Suprapubic skin (tissue), 4 donors: ENCODE results near the gene TEDDM1. TPM values are rescaled to one million over a fixed set of nuclear protein-coding genes. Genes with fewer than 3 reads are reported as not detected.
"Not testable (repeated sequence)": the region's sequence is repeated elsewhere in the genome, so short reads cannot be mapped to it uniquely, and the experiment has no call there.

ENCODE experiments used
- DNase-seq, 2 donors: peaks; one replicate each; pipeline ENCODE4 v3.0.0-alpha.2; 2019; ENCODE audit warnings: low spot score in 2 of 2
- H3K27ac ChIP-seq: fragments of 200-600 bp; sonication (generic); one replicate; pipeline ENCODE4 v1.5.1; 2019
- H3K27me3 ChIP-seq: fragments of 200-600 bp; sonication (generic); one replicate; pipeline ENCODE4 v1.5.1; 2019
- H3K36me3 ChIP-seq: fragments of 200-600 bp; sonication (generic); one replicate; pipeline ENCODE4 v1.5.1; 2019
- H3K4me1 ChIP-seq: fragments of 200-600 bp; sonication (generic); one replicate; pipeline ENCODE4 v1.5.1; 2019
- H3K4me3 ChIP-seq: fragments of 200-600 bp; sonication (generic); one replicate; pipeline ENCODE4 v1.5.1; 2019; ENCODE audit warnings: mild to moderate bottlenecking
- H3K9me3 ChIP-seq: fragments of 200-600 bp; sonication (generic); one replicate; pipeline ENCODE4 v1.5.1; 2019
- EP300 ChIP-seq: sonication (generic); formaldehyde crosslinking; IDR thresholded peaks from one replicate; pipeline ENCODE4 v1.6.1; 2017; ENCODE audit warnings: antibody characterized with exemption
- POLR2A ChIP-seq, 2 donors: fragments of 450-650 bp; IDR thresholded peaks; one replicate each; pipeline ENCODE4 v1.6.1; 2017; ENCODE audit warnings: antibody characterized with exemption in 2 of 2, mild to moderate bottlenecking in 2 of 2, moderate library complexity in 2 of 2
- POLR2AphosphoS5 ChIP-seq, 3 donors: sonication (generic); formaldehyde crosslinking; IDR thresholded peaks; one replicate each; pipeline ENCODE4 v1.6.1; 2017; ENCODE audit warnings: antibody characterized with exemption in 3 of 3
- WGBS: methylation state at CpG from one replicate; pipeline ENCODE4 v1.1.5; 2018; 5-methylcytosine and 5-hydroxymethylcytosine counted together
- total RNA-seq, 4 donors: library from RNA; depleted of rRNA; stranded (reverse); fragments of >200 nt; gene quantifications; one replicate each; pipeline ENCODE4 v1.1.0, GENCODE V29; 2016
- TF ChIP-seq, protein P1 (sequence below), 2 donors: fragments of 200-600 bp in 1 of 2; fragments of 450-650 bp in 1 of 2; sonication (generic) in 1 of 2; IDR thresholded peaks; one replicate each; pipeline ENCODE4 v1.5.1; 2016 to 2019; ENCODE audit warnings: antibody characterized with exemption in 2 of 2, mild to moderate bottlenecking in 1 of 2, moderate library complexity in 1 of 2

TEDDM1 gene
- total RNA-seq, 4 donors from 2014 or later: not detected

DNA sequence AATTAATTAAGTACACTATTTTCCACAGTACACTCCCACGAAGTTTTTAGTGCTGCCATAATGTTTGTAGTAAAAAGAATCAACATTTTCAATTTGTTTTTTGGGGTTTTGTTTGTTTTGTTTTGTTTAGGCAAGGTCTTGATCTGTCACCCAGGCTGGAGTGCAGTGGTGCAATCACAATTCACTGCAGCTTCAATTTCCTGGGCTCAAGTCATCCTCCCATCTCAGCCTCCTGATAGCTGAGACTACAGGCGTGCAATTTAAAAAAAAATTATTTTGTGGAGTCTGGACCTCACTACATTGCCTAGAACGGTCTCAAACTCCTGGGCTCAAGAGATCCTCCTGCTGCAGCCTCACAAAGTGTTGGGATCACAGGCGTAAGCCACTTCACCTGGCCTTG is 20.3 kb downstream of the TEDDM1 start:
- 79% methylated on average over 4 of the region's 4 CpGs for WGBS
- DNase-seq: no peak
- Histone ChIP-seq H3K4me3 (no peak overlapping the region), H3K36me3 (peaks cover 35% of the 10 kb centered on the region), H3K9me3 (no peaks in the 10 kb centered on the region), H3K4me1 (no peaks in the 10 kb centered on the region), H3K27ac (no peak overlapping the region), H3K27me3 (no peaks in the 10 kb centered on the region)
- TF ChIP-seq, protein P1, sequence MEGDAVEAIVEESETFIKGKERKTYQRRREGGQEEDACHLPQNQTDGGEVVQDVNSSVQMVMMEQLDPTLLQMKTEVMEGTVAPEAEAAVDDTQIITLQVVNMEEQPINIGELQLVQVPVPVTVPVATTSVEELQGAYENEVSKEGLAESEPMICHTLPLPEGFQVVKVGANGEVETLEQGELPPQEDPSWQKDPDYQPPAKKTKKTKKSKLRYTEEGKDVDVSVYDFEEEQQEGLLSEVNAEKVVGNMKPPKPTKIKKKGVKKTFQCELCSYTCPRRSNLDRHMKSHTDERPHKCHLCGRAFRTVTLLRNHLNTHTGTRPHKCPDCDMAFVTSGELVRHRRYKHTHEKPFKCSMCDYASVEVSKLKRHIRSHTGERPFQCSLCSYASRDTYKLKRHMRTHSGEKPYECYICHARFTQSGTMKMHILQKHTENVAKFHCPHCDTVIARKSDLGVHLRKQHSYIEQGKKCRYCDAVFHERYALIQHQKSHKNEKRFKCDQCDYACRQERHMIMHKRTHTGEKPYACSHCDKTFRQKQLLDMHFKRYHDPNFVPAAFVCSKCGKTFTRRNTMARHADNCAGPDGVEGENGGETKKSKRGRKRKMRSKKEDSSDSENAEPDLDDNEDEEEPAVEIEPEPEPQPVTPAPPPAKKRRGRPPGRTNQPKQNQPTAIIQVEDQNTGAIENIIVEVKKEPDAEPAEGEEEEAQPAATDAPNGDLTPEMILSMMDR (IDR thresholded peaks at IDR 0.05): no peak
- TF ChIP-seq POLR2AphosphoS5 (IDR thresholded peaks at IDR 0.05): no peak
- no peak for TF ChIP-seq POLR2A (IDR thresholded peaks at IDR 0.05)
- TF ChIP-seq EP300: no peak

DNA sequence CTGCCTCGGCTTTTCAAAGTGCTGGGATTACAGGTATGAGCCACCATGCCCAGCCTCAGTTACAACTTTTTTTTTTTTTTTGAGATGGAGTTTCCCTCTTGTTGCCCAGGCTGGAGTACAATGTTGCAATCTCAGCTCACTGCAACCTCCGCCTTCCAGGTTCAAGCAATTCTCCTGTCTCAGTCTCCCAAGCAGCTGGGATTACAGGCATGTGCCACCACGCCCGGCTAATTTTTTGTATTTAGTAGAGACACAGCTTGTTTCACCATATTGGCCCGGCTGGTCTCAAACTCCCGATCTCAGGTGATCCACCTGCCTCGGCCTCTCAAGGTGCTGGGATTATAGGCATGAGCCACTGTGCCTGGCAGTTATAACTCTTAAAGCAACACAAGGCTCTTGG is 20.7 kb downstream of the TEDDM1 start:
- WGBS: 48% methylated on average over 7 of the region's 7 CpGs
- DNase-seq, H3K9me3 ChIP-seq, H3K4me1 ChIP-seq, H3K4me3 ChIP-seq, H3K27ac ChIP-seq, H3K27me3 ChIP-seq: not testable (repeated sequence)
- H3K36me3 ChIP-seq: peaks cover 31% of the 10 kb centered on the region

DNA sequence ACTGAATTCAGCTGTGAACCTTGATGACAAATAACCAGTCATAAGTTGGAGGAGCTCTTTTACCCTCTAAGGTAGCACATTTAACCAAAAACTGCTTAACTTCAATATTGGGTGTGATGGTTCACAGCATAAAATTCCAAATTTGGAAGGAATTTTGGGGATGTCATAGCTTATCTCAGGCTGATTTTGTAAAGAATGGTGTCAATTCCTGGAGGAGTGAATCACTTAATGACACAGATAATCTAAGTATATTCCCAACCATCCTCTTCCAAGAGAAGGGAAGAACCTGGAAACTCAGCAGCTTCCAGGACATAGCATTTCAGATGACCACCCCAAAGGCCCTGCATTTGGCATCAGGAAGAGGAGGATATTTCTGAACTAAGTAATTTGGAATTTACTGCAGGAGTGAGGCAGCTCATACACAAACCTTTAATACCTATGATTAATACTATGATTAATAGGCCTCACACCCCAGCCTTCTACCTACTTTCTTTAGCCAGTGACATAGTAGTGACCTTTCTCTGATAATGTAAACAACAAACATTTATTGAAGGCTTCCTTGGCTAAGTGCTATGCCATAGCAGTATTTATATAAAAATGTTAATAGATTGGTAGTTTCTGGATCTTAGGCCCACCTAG is 23.4 kb downstream of the TEDDM1 start:
- Histone ChIP-seq H3K27ac (no peak overlapping the region), H3K9me3 (no peaks in the 10 kb centered on the region), H3K4me1 (no peaks in the 10 kb centered on the region), H3K27me3 (no peaks in the 10 kb centered on the region), H3K36me3 (peaks cover 4% of the 10 kb centered on the region), H3K4me3 (no peak overlapping the region)
- DNase-seq: no peak
- TF ChIP-seq POLR2A (IDR thresholded peaks at IDR 0.05) (no peak), POLR2AphosphoS5 (IDR thresholded peaks at IDR 0.05) (no peak)

DNA sequence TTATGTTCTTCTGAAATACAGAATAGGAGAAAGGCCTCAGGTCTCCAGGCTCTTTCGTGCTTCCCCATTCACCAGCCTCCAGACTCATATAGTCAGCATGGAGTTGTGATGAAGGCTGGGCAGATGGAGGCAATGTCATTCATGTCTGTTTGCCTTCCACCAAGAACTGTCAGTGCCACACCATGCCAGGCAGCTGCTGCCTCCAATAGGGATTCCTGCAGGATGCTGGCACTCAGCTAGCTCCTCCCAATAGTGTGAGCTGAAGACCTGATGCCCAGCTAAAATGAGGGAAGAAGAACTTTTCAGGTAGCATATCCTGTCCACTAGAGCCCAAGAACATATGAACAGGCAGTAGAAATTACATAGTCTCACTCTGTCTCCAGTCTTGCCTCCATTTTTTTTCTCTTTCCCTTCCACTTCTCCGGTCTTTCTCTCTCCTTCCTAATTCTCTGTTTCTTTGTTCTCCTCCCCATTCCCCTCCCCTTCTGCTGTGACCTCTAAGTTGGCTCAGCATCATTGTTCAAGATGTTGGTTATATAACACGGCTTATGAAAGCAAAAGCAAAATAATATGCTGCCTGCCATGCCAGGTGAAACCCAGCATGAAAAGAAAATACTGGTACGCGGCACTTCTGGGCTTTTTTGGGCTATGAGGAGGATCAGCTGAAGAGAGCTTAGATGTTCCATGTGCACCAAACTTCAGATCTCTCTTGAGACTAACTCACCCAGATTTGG is 26.2 kb downstream of the TEDDM1 start:
- Histone ChIP-seq H3K4me3 (no peak overlapping the region), H3K4me1 (no peaks in the 10 kb centered on the region), H3K27ac (no peak overlapping the region), H3K36me3 (no peaks in the 10 kb centered on the region), H3K27me3 (no peaks in the 10 kb centered on the region), H3K9me3 (no peaks in the 10 kb centered on the region)
- 49% methylated on average over 5 of the region's 5 CpGs for WGBS
- no peak for TF ChIP-seq POLR2A (IDR thresholded peaks at IDR 0.05)
- no peak for TF ChIP-seq EP300
- TF ChIP-seq POLR2AphosphoS5 (IDR thresholded peaks at IDR 0.05): no peak
- TF ChIP-seq, protein P1 (IDR thresholded peaks at IDR 0.05): no peak
- DNase-seq: no peak

DNA sequence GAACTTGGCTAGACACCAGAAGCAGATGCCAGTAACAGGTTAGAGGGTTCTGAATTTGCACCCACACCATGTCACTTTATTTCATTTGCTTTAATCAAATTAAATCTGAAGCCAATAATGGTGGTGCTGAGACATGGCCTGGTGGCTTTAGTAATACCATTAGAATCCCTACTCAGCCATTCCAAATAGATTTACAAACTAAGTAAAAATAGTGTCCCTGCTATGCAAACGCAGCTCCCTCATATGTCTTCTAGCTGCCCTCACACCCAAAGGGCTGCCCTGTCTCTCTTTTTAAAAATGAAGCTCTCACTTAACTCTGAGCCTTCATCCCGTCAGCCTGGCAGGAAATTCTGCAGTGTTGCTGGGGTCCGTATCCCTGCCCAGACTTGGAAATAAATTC is 29.9 kb downstream of the TEDDM1 start:
- 63% methylated on average over 3 of the region's 3 CpGs for WGBS
- Histone ChIP-seq H3K36me3 (no peaks in the 10 kb centered on the region), H3K27ac (no peak overlapping the region), H3K4me3 (no peak overlapping the region), H3K4me1 (no peaks in the 10 kb centered on the region), H3K27me3 (no peaks in the 10 kb centered on the region), H3K9me3 (no peaks in the 10 kb centered on the region)
- DNase-seq: no peak
- TF ChIP-seq EP300: no peak
- TF ChIP-seq POLR2A (IDR thresholded peaks at IDR 0.05): no peak
- TF ChIP-seq, protein P1 (IDR thresholded peaks at IDR 0.05): no peak
- TF ChIP-seq POLR2AphosphoS5 (IDR thresholded peaks at IDR 0.05): no peak

DNA sequence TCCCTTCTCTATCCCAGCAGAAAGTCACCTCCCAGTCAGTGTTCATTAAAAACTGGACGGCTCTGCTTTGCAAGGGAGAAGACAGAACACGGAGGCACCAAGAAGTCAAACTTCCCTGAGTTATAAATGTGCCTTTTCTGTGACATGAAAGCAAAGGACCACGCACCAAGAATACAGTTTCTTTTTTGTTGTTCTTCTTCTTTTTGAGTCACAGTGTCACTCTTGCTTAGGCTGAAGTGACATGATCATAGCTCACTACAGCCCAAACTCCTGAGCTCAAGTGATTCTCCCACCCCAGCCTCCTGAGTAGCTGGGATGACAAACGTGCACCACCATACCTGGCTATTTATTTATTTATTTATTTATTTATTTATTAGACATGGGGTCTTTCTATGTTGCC is 31.6 kb downstream of the TEDDM1 start:
- no peaks in the 10 kb centered on the region for H3K4me1 ChIP-seq
- DNase-seq: no peak
- H3K4me3 ChIP-seq: no peak overlapping the region
- TF ChIP-seq, protein P1 (IDR thresholded peaks at IDR 0.05): no peak
- TF ChIP-seq POLR2A (IDR thresholded peaks at IDR 0.05) (no peak), POLR2AphosphoS5 (IDR thresholded peaks at IDR 0.05) (no peak), EP300 (no peak)
- 56% methylated on average over 4 of the region's 4 CpGs for WGBS
- H3K36me3 ChIP-seq: no peaks in the 10 kb centered on the region
- H3K27ac ChIP-seq: no peak overlapping the region
- no peaks in the 10 kb centered on the region for H3K27me3 ChIP-seq
- H3K9me3 ChIP-seq: no peaks in the 10 kb centered on the region
